GM19455 (cell line): ENCODE results near the gene MEMO1.
"Not testable (repeated sequence)": the region's sequence is repeated elsewhere in the genome, so short reads cannot be mapped to it uniquely, and the experiment has no call there.

ENCODE experiments used
- ATAC-seq: cut with Tn5 transposase; IDR thresholded peaks from one replicate; pipeline ENCODE4 v1.9.1; 2021; ENCODE audit not compliant: unreplicated experiment

The MEMO1 gene

DNA sequence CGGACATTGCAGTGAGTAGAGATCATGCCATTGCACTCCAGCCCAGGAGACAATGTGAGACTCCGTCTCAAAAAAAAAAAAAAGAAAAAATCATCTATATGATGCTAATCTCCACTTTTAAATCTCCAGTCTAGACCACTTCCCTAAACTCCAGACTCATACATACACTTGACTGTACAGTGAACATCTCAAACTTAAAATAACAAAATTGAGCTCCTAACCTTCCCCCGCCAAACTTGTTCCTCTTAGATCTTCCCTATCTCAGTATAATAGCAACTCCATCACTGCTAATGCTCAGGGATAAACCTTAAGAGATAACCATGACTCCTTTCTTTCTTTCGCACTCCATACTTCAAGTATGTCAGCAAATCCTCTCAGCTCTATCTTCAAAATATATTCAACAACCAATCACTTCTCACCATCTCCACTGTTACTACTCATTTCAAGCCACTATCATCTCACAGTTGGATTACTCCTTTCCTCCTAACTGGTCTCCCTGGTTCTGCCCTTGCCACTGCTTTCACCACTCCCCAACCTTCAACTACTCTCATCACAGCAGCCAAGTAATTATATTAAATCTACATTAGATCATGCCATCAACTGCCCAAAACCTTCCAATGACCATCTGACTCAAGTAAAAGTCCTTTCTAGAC, 12.0 kb downstream of the MEMO1 start:
- ATAC-seq = no peak

GRCh38 chr2:31997653-31998052, 13.2 kb downstream of the MEMO1 start:
- no peak for ATAC-seq

DNA sequence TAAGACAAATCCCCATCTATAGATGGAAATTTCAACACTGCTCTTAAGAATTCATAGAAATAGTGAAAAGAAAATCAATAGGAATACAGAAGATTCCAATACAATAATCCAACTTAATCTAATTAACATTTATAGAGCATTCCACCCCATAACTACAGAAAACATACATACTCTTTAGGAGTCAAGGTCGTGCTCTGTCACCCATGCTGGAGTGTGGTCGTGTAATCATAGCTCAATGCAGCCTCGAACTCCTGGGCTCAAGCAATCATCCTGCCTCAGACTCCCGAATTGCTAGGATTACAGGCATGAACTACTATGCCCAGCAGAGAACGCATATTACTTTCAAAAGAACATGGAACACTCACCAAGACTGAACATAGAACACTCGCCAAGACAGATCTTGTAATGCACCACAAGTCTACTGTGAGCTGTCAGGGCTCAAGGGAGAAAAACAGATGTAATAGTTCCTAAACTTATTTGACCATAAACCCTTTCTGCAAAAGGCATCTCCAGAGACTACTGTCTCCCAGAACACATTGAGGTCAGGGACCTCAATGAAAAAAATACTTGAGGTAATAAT, 14.1 kb downstream of the MEMO1 start:
- no peak for ATAC-seq

DNA sequence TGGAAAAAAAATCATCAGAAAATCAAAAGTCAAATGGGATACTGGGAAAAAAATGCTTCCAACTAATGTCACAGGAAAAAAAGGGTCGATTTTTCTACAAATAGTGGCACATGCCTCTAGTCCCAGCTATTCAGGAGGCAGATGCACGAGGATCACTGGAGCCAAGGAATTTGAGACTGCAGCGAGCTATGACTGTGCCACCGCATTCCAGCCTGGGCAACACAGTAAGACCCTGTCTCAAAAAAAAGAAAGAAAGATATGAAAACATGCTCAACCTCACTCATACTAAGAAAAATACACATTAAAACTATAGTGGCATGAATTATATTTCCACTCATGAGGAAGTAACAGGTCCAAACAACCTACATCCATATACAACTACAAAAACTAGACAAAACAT, 17.9 kb downstream of the MEMO1 start:
- no peak for ATAC-seq

DNA sequence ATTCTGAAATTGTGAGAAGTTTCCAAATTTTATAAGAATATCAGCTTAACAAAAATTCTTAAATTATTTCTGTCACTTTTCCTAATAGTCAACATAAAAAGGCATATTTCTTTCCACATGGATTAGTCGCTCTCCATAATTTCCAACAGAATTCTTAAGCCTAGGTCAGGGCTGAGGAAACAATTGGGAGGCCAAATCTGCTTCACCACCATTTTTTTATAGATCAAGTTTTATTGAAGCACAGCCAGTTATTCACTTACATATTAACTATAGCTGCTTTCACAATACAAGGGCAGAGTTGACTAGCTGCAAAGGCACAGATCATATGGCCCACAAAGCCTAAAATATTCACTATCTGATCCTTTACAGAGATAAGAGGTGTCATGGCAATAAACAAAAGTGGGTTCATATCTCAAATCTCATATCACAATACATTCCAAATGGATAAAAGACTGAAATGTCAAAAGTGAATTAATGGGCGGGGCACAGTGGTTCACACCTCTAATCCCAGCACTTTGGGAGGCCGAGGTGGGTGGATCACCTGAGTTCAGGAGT, 18.7 kb downstream of the MEMO1 start:
- no peak for ATAC-seq

DNA sequence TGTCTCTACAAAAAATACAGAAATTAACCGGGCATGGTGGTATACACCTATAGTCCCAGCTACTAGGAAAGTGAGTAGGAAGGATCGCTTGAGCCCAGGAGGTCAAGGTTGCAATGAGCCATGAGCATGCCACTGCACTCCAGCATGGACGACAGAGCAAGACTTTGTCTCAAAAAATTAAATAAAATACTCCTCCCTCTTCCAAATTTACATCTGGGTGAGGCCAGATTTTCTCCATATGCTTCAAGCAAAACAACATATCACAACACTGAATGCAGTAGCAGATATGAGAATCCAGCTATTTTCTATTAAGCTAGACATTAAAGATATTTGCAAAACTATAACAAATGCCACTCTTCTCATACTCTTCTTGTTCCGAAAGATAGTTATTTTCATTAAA, 20.9 kb downstream of the MEMO1 start:
- no peak for ATAC-seq

- no peak for ATAC-seq
These were observed 23.2 kb downstream of the MEMO1 start for GRCh38 chr2:31987454-31988220.

DNA sequence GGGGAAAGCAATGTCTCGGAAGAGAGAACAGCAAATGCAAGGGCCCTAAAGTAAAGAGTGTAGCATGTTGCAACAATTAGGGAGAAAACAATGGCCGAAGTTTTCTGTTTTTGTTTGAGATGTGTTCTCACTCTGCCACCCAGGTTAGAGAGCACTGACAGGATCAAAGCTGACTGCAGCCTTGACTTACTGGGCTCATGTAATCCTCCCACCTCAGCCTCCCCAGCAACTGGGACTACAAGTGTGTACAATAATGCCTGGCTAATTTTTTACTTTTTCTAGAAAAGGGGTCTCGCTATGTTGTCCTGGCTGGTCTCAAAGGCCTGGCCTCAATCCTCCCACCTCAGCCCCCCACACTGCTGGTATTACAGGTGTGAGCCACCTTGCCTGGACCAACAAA, 23.9 kb downstream of the MEMO1 start:
- no peak for ATAC-seq

DNA sequence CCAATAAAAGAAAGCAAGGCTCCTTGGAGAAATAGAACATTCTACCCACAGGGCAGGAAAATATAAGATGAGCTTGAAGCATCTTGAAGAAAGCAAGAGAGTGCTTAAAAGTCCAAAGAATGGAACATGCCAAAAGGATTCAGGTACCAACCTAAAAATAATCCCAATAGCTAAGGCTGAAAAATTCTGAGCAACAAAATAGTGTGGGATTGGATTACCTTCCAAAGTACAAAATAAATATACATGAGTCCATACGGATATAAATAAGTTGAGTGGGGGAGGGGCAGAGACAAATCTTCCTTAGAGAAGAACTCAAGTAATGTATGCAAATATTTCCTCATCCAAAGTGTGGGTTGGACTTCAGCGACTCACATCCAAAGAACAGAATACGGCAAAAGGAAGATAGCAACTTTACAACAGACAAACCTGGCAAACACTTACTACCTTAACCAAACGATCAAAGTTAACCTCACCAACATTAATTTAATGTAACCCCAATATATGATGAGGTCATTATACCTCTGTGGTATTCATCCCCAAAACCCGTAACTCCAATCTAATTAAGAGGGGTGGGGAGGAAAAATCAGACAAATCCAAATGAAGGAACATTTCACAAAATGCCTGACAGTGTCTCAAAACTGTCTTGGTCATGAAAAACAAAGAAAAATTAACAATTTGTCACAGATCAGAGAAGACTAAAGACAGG, 26.9 kb downstream of the MEMO1 start:
- ATAC-seq = no peak

- peak; percentile 100 for ATAC-seq
These were observed 30.0 kb downstream of the MEMO1 start for GRCh38 chr2:31980674-31981356.

- no peak for ATAC-seq
These were observed 30.9 kb downstream of the MEMO1 start for GRCh38 chr2:31979956-31980355.

GRCh38 chr2:31979018-31979417, 31.8 kb downstream of the MEMO1 start:
- ATAC-seq = no peak

DNA sequence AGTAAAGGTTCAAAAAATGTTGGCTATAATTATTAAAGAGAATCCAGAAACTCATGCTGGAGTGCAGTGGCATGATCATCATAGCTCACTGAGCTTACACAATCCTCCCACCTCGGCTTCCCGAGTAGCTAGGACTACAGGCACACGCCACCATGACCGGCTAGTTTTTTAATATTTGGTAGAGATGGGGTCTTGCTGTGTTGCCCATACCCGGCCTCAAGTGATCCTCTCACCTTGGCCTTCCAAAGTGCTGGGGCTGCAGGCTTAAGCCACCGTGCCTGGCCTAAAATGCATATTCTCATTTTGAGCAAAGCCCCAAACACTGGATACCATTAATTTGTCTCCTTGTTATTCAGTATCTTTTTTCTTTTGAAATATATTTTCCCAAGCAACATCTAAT, 32.4 kb downstream of the MEMO1 start:
- ATAC-seq = no peak

DNA sequence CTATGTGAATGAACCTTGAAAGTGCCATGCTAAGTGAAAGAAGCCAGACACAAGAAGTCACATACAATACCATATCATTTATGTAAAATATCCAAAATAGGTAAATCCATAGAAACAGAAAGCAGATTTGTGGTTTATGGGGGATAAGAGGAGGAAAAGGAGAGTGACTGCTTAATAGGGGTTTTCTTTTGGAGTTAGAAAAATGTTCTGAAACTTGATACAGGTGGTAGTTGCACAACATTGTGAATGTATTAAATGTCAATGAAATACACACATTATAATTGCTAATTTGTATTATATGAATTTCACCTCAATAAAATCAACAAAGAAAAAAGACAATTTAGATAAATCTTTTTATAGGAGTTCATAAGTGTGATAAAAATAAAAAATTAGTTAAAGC, 37.1 kb downstream of the MEMO1 start:
- ATAC-seq = no peak

DNA sequence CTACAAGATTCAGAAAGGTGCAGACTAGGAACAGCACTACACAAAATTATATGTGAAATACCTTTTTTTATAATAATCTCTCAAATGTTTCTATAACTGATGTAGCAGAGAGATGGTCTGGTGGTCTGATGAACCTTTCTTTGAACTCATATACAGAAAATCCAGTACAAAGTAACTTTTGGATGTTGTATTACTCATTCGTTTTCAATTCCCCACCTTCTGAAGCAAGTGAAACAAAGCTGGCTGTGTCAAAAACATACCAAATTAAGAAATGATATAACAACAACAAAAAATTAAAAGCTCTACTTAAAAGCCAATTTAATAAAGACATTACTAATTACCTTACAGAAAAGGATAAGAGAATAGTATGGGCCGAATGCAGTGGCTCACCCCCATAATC, 38.7 kb downstream of the MEMO1 start:
- ATAC-seq = no peak

DNA sequence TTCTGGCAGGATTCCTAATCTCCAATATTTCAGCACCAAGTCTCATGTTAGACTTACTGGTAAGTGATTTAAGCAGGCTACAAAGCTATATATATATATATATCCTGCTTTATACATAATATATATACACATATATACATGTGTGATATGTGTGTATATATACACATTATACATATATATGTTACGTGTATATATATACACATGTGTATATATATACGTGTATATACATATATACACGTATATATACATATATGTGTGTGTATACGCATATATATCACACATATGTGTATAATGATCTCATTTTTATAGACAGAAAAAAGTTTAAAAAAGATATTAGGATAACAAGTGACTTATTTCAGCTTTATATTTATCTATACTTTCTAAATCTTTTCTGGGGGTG, 41.6 kb downstream of the MEMO1 start:
- no peak for ATAC-seq

- no peak for ATAC-seq
These were observed 43.0 kb downstream of the MEMO1 start for GRCh38 chr2:31967790-31968189.

- not testable (repeated sequence) for ATAC-seq
These were observed 44.4 kb downstream of the MEMO1 start for GRCh38 chr2:31966402-31966801.

DNA sequence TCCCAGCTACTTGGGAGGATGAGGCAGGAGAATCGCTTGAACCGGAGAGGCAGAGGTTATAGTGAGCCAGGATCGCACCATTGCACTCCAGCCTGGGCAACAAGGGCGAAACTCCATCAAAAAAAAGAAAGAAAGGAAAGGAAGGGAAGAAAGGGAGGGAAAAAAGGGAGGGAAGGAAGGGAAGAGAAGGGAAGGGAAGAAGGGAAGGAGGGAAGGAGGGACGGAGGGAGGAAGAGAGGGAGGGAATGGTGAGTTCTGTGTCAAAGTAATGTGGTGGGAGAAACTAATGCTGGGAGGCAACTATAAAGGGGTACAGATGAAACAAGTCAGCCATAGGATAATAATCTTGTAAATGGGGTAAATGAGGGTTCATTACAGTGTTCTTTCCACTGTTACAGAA, 45.7 kb downstream of the MEMO1 start:
- no peak for ATAC-seq

DNA sequence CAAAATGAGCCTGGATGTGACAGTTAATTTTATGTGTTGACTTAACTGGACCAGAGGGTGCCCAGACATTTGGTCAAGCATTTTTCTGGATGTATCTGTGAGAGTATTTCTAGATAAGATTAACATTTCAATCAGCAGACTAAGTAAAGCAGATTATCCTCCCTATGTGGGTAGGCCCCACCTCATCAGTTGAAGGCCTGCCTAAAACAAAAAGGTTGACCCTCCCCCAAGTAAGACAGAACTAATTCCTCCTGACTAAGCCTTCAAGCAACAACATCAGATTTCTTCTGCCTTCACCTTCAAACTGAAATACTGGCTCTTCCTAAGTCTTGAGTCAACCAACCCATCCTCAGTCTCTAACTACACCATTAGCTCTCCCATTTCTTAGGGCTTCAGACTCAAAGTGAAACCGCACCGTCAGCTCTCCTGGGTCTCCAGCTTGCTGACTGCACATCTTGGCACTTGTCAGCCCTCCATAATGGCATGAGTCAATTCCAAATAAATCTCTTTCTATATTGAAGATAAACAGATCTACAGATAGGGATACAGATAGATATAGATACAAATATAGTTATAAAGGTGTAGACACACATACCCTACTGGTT, 47.9 kb downstream of the MEMO1 start:
- ATAC-seq = no peak
